Measurements from ENCODE around the gene MLH1.
"Not testable (repeated sequence)": the region's sequence is repeated elsewhere in the genome, so short reads cannot be mapped to it uniquely, and the experiment has no call there.

MLH1 gene

GRCh38 chr3:37040231-37040630 is 46.9 kb downstream of the MLH1 start:
- no peak for DNase-seq

GRCh38 chr3:37041546-37042195 is 48.4 kb downstream of the MLH1 start:
- no peak for DNase-seq

- not testable (repeated sequence) for DNase-seq
Observed at GRCh38 chr3:37042712-37043111, 49.4 kb downstream of the MLH1 start.

GRCh38 chr3:37050282-37050681 is 57.0 kb downstream of the MLH1 start:
- no peak for DNase-seq

- DNase-seq, result no peak
Observed at GRCh38 chr3:37052860-37053259, 59.5 kb downstream of the MLH1 start.

GRCh38 chr3:37053337-37053736 is 60.0 kb downstream of the MLH1 start:
- DNase-seq, result no peak

GRCh38 chr3:37053753-37054152 is 60.4 kb downstream of the MLH1 start:
- DNase-seq, result no peak

GRCh38 chr3:37054370-37054769 is 61.1 kb downstream of the MLH1 start:
- DNase-seq, result no peak

- DNase-seq, result not testable (repeated sequence)
Observed at GRCh38 chr3:37055077-37055476, 61.8 kb downstream of the MLH1 start.

GRCh38 chr3:37056826-37057225 is 63.5 kb downstream of the MLH1 start:
- no peak for DNase-seq

- no peak for DNase-seq
Observed at GRCh38 chr3:37058117-37058516, 64.8 kb downstream of the MLH1 start.

GRCh38 chr3:37064747-37065146 is 71.4 kb downstream of the MLH1 start:
- no peak for DNase-seq

GRCh38 chr3:37067577-37067976 is 74.3 kb downstream of the MLH1 start:
- no peak for DNase-seq

- no peak for DNase-seq
Observed at GRCh38 chr3:37068031-37068430, 74.7 kb downstream of the MLH1 start.

GRCh38 chr3:37071921-37072320 is 78.6 kb downstream of the MLH1 start:
- DNase-seq, result no peak

- DNase-seq, result no peak
Observed at GRCh38 chr3:37072892-37073291, 79.6 kb downstream of the MLH1 start.

GRCh38 chr3:37074178-37074577 is 80.9 kb downstream of the MLH1 start:
- no peak for DNase-seq

GRCh38 chr3:37075955-37076354 is 82.6 kb downstream of the MLH1 start:
- no peak for DNase-seq

- DNase-seq, result no peak
Observed at GRCh38 chr3:37082317-37082716, 89.0 kb downstream of the MLH1 start.

- DNase-seq, result no peak
Observed at GRCh38 chr3:37086918-37087317, 93.6 kb downstream of the MLH1 start.

- no peak for DNase-seq
Observed at GRCh38 chr3:37087870-37088269, 94.6 kb downstream of the MLH1 start.

GRCh38 chr3:37092484-37092883 is 99.2 kb downstream of the MLH1 start:
- no peak for DNase-seq

GRCh38 chr3:37093481-37093880 is 100.2 kb downstream of the MLH1 start:
- DNase-seq, result no peak

- no peak for DNase-seq
Observed at GRCh38 chr3:37094636-37095035, 101.3 kb downstream of the MLH1 start.

GRCh38 chr3:37096288-37096687 is 103.0 kb downstream of the MLH1 start:
- DNase-seq, result no peak

GRCh38 chr3:37096975-37097374 is 103.7 kb downstream of the MLH1 start:
- no peak for DNase-seq
